Esophagus muscularis mucosa (tissue), 4 donors: ENCODE data around the gene PKN1.

Experiments
- EP300 ChIP-seq: sonication (generic); formaldehyde crosslinking; IDR thresholded peaks from one replicate; pipeline ENCODE4 v1.6.1; 2017; ENCODE audit warnings: antibody characterized with exemption
- POLR2A ChIP-seq: fragments of 450-650 bp; IDR thresholded peaks from one replicate; pipeline ENCODE4 v1.6.1; 2017; ENCODE audit warnings: antibody characterized with exemption, moderate library complexity, mild to moderate bottlenecking, low read depth
- POLR2AphosphoS5 ChIP-seq, 2 donors: sonication (generic); formaldehyde crosslinking; IDR thresholded peaks; one replicate each; pipeline ENCODE4 v1.6.1; 2017; ENCODE audit warnings: antibody characterized with exemption in 2 of 2
- TF ChIP-seq, protein P1 (sequence below), 3 experiments: fragments of 200-600 bp in 2 of 3; fragments of 450-650 bp in 1 of 3; sonication (generic) in 2 of 3; IDR thresholded peaks; one replicate each; pipeline ENCODE4 v1.5.1; 2017 to 2019; ENCODE audit warnings: antibody characterized with exemption in 3 of 3, mild to moderate bottlenecking in 2 of 3, moderate library complexity in 1 of 3

- TF ChIP-seq, protein P1, sequence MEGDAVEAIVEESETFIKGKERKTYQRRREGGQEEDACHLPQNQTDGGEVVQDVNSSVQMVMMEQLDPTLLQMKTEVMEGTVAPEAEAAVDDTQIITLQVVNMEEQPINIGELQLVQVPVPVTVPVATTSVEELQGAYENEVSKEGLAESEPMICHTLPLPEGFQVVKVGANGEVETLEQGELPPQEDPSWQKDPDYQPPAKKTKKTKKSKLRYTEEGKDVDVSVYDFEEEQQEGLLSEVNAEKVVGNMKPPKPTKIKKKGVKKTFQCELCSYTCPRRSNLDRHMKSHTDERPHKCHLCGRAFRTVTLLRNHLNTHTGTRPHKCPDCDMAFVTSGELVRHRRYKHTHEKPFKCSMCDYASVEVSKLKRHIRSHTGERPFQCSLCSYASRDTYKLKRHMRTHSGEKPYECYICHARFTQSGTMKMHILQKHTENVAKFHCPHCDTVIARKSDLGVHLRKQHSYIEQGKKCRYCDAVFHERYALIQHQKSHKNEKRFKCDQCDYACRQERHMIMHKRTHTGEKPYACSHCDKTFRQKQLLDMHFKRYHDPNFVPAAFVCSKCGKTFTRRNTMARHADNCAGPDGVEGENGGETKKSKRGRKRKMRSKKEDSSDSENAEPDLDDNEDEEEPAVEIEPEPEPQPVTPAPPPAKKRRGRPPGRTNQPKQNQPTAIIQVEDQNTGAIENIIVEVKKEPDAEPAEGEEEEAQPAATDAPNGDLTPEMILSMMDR (IDR thresholded peaks at IDR 0.05) = no peak
- TF ChIP-seq POLR2AphosphoS5 (IDR thresholded peaks at IDR 0.05) = no peak
- TF ChIP-seq POLR2A = no peak
- TF ChIP-seq EP300 = no peak
Measured at GRCh38 chr19:14511229-14511593, 78.1 kb downstream of the PKN1 start.
